Measurements from ENCODE around the gene ESYT2.
"Not testable (repeated sequence)": the region's sequence is repeated elsewhere in the genome, so short reads cannot be mapped to it uniquely, and the experiment has no call there.

Gene ESYT2

GRCh38 chr7:158829342-158830210 lies at the start of gene ESYT2:
Gene ESYT2, minus strand, starts transcription at chr7:158829509. Its CDS starts 91 bp downstream, at chr7:158829418.
- DNase-seq, result peak; percentile 87 to 96

- DNase-seq, result not testable (repeated sequence)
These were observed 49.1 kb upstream of the ESYT2 start for GRCh38 chr7:158878151-158879079.

- DNase-seq, result no peak
These were observed 47.7 kb upstream of the ESYT2 start for GRCh38 chr7:158876984-158877383.

- no peak for DNase-seq
These were observed 40.6 kb upstream of the ESYT2 start for GRCh38 chr7:158869876-158870275.

GRCh38 chr7:158868764-158869410 lies 39.6 kb upstream of the ESYT2 start:
- no peak for DNase-seq

- no peak for DNase-seq
These were observed 38.1 kb upstream of the ESYT2 start for GRCh38 chr7:158867214-158867984.

GRCh38 chr7:158865977-158866376 lies 36.7 kb upstream of the ESYT2 start:
- DNase-seq, result no peak

GRCh38 chr7:158865462-158865922 lies 36.2 kb upstream of the ESYT2 start:
- peak in 1 of 2 donors; percentile 67 for DNase-seq

- no peak for DNase-seq
These were observed 35.5 kb upstream of the ESYT2 start for GRCh38 chr7:158864833-158865232.

- DNase-seq, result no peak
These were observed 35.2 kb upstream of the ESYT2 start for GRCh38 chr7:158864507-158864820.

- peak; percentile 41 to 53 for DNase-seq
These were observed 34.5 kb upstream of the ESYT2 start for GRCh38 chr7:158863611-158864506.

GRCh38 chr7:158862985-158863610 lies 33.8 kb upstream of the ESYT2 start:
- not testable (repeated sequence) for DNase-seq

- DNase-seq, result no peak
These were observed 32.8 kb upstream of the ESYT2 start for GRCh38 chr7:158861936-158862704.

- DNase-seq, result no peak
These were observed 31.9 kb upstream of the ESYT2 start for GRCh38 chr7:158861004-158861787.

- no peak for DNase-seq
These were observed 31.1 kb upstream of the ESYT2 start for GRCh38 chr7:158860394-158860793.

GRCh38 chr7:158858592-158859503 lies 29.5 kb upstream of the ESYT2 start:
- DNase-seq, result no peak

GRCh38 chr7:158856883-158857668 lies 27.8 kb upstream of the ESYT2 start:
- DNase-seq, result no peak

Data from bone marrow (tissue), 2 donors.